ENCODE data around the gene VPS13D.

Gene VPS13D

DNA sequence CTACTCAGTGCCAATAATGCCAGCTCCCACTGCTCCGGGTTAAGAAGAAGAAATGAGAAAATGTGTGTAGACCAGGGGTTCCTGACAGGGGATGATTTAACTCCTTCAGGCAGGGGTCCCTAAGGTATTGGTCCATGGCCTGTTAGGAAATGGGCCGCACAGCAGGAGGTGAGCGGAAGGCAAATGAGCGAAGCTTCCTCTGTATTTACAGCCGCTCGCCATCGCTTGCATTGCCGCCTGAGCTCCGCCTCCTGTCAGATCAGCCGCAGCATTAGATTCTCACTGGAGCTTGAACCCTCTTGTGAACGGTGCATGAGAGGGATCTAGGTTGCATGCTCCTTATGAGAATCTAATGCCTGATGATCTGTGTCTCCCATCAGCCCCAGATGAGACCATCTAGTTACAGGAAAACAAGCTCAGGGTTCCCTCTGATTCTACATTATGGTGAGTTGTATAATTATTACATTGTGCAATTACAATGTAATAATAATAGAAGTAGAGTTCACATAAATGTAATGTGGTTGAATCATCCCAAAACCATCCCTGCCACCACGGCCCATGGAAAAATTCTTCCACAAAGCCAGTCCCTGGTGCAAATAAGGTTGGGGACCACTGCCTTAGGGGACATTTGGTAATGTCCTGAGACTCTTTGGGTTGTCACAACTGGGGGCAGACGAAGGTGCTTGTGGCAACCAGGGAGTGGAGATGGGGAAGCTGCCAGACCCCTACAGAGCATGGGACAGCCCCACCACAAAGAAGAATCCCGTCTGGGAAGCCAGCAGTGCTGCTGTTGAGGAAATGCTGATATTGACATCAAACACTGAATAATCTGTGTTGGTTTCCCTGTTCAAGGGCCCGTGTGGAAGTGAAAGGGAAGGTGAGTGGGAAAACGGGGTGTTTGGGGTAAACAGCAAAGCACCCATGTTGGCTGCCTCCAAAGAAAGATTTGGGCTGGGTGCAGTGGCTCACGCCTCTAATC is 327.4 kb downstream of the VPS13D start:
- peak; percentile 35 for DNase-seq

DNA sequence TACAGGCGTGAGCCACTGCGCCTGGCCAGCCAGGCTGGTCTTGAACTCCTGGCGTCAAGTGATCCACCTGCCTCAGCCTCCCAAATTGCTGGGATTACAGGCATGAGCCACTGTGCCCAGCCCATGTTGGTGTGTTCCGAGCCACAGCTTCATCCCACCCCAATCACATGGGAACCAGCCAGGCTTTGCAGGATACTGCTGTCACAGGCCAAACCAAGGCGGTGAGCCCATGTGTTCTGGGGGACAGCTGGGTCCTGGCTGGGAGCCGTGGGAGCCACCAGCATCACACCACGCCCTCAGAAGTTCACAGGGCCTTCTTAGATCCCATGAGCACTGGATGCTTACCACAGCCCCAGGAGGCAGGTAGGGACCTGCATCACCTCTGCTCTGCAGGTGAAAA is 331.3 kb downstream of the VPS13D start:
- DNase-seq, result no peak

Data from EL (cell line).